Hepatocyte (in vitro differentiated cells): ENCODE results near the gene PKP3. TPM values are rescaled to one million over a fixed set of nuclear protein-coding genes. Genes with fewer than 3 reads are reported as not detected.
A peak's percentile ranks its signal among the peaks of the same experiment; 100 is the strongest.
"Not testable (repeated sequence)": the region's sequence is repeated elsewhere in the genome, so short reads cannot be mapped to it uniquely, and the experiment has no call there.

Experiments used
- DNase-seq: peaks from one replicate; pipeline ENCODE4 v3.0.0-alpha.2; 2016; ENCODE audit warnings: low spot score
- H2AFZ ChIP-seq: fragments of 200-600 bp; sonication (generic); 2 replicates; pipeline ENCODE4 v1.6.0; 2016; ENCODE audit warnings: antibody characterized with exemption, mild to moderate bottlenecking
- H3K27ac ChIP-seq: fragments of 200-600 bp; sonication (generic); 2 replicates; pipeline ENCODE4 v1.5.1; 2016; ENCODE audit warnings: mild to moderate bottlenecking
- H3K27me3 ChIP-seq: fragments of 200-600 bp; sonication (generic); 2 replicates; pipeline ENCODE4 v1.6.1; 2016
- H3K36me3 ChIP-seq: fragments of 200-600 bp; sonication (generic); replicated peaks from 2 replicates; pipeline ENCODE4 v1.5.1; 2016; ENCODE audit warnings: low read depth; ENCODE audit not compliant: insufficient read depth
- H3K4me1 ChIP-seq: fragments of 200-600 bp; sonication (generic); 2 replicates; pipeline ENCODE4 v1.5.1; 2016; ENCODE audit warnings: mild to moderate bottlenecking, moderate library complexity; ENCODE audit not compliant: insufficient read depth
- H3K4me2 ChIP-seq: fragments of 200-600 bp; sonication (generic); 2 replicates; pipeline ENCODE4 v1.6.0; 2016
- H3K4me3 ChIP-seq: fragments of 200-600 bp; sonication (generic); 2 replicates; pipeline ENCODE4 v1.5.1; 2016; ENCODE audit warnings: mild to moderate bottlenecking
- H3K79me2 ChIP-seq: fragments of 200-600 bp; sonication (generic); 2 replicates; pipeline ENCODE4 v1.6.0; 2017; ENCODE audit warnings: mild to moderate bottlenecking
- H3K9me2 ChIP-seq: fragments of 200-600 bp; sonication (generic); replicated peaks from 2 replicates; pipeline ENCODE4 v1.6.0; 2017; ENCODE audit warnings: mild to moderate bottlenecking; ENCODE audit not compliant: insufficient read depth
- H3K9me3 ChIP-seq: fragments of 200-600 bp; sonication (generic); 2 replicates; pipeline ENCODE4 v1.5.1; 2016; ENCODE audit warnings: low read depth, mild to moderate bottlenecking
- H4K20me1 ChIP-seq: fragments of 200-600 bp; sonication (generic); 2 replicates; pipeline ENCODE4 v1.6.0; 2016; ENCODE audit warnings: mild to moderate bottlenecking; ENCODE audit not compliant: insufficient read depth, poor library complexity, severe bottlenecking
- CTCF ChIP-seq: fragments of 200-600 bp; sonication (generic); IDR thresholded peaks from 2 replicates; pipeline ENCODE4 v1.5.1; 2016; ENCODE audit warnings: antibody characterized with exemption, mild to moderate bottlenecking; ENCODE audit not compliant: poor library complexity
- EZH2 ChIP-seq: fragments of 200-600 bp; sonication (generic); IDR thresholded peaks from 2 replicates; pipeline ENCODE4 v1.6.1; 2016; ENCODE audit warnings: antibody characterized with exemption, mild to moderate bottlenecking, borderline replicate concordance
- EZH2phosphoT487 ChIP-seq: fragments of 200-600 bp; sonication (generic); IDR thresholded peaks from one replicate; pipeline ENCODE4 v1.6.1; 2018; ENCODE audit warnings: antibody characterized with exemption, mild to moderate bottlenecking, low read depth, moderate library complexity; ENCODE audit not compliant: unreplicated experiment, severe bottlenecking
- WGBS: methylation state at CpG from one replicate; pipeline ENCODE4 v1.1.6; 2016; ENCODE audit warnings: low lambda C conversion rate; ENCODE audit errors: missing lambda C conversion rate; 5-methylcytosine and 5-hydroxymethylcytosine counted together
- polyA plus RNA-seq: library from polyadenylated mRNA; unstranded; fragments of >200 nt; fragmentation: Nextera tagmentation; extraction: Ambion mirVana; gene quantifications from 2 replicates; pipeline ENCODE4 v1.2.1, GENCODE V29; 2016
- total RNA-seq: library from RNA; depleted of rRNA; stranded (reverse); fragments of >200 nt; gene quantifications from 2 replicates; pipeline ENCODE4 v1.2.3, GENCODE V29; 2014

PKP3 gene, protein sequence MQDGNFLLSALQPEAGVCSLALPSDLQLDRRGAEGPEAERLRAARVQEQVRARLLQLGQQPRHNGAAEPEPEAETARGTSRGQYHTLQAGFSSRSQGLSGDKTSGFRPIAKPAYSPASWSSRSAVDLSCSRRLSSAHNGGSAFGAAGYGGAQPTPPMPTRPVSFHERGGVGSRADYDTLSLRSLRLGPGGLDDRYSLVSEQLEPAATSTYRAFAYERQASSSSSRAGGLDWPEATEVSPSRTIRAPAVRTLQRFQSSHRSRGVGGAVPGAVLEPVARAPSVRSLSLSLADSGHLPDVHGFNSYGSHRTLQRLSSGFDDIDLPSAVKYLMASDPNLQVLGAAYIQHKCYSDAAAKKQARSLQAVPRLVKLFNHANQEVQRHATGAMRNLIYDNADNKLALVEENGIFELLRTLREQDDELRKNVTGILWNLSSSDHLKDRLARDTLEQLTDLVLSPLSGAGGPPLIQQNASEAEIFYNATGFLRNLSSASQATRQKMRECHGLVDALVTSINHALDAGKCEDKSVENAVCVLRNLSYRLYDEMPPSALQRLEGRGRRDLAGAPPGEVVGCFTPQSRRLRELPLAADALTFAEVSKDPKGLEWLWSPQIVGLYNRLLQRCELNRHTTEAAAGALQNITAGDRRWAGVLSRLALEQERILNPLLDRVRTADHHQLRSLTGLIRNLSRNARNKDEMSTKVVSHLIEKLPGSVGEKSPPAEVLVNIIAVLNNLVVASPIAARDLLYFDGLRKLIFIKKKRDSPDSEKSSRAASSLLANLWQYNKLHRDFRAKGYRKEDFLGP
- total RNA-seq = 55.6 and 62.1 TPM in 2 replicates
- 89.5 and 91.3 TPM in 2 replicates for polyA plus RNA-seq

- TF ChIP-seq CTCF = no peak
- TF ChIP-seq EZH2 = no peak
- no peak for TF ChIP-seq EZH2phosphoT487
- Histone ChIP-seq H3K9me3 (no peaks in the 10 kb centered on the region), H4K20me1 (peaks cover 11% of the 10 kb centered on the region), H2AFZ (peak within 1 kb of the TSS; percentile 55), H3K27ac (peak within 1 kb of the TSS; percentile 99), H3K4me2 (peak within 1 kb of the TSS; percentile 85), H3K36me3 (no peaks in the 10 kb centered on the region), H3K79me2 (peaks cover 17% of the 10 kb centered on the region), H3K9me2 (no peaks in the 10 kb centered on the region), H3K27me3 (no peaks in the 10 kb centered on the region), H3K4me3 (peak within 1 kb of the TSS; percentile 64), H3K4me1 (peaks cover 15% of the 10 kb centered on the region)
- WGBS = 32% methylated on average over 49 of the region's 57 CpGs
- DNase-seq = peak; percentile 94
These were observed at the start of gene PKP3 for GRCh38 chr11:394034-394857. TSS of gene PKP3 (plus strand) at chr11:394209. CDS start at chr11:394293, 84 bp downstream.

DNA sequence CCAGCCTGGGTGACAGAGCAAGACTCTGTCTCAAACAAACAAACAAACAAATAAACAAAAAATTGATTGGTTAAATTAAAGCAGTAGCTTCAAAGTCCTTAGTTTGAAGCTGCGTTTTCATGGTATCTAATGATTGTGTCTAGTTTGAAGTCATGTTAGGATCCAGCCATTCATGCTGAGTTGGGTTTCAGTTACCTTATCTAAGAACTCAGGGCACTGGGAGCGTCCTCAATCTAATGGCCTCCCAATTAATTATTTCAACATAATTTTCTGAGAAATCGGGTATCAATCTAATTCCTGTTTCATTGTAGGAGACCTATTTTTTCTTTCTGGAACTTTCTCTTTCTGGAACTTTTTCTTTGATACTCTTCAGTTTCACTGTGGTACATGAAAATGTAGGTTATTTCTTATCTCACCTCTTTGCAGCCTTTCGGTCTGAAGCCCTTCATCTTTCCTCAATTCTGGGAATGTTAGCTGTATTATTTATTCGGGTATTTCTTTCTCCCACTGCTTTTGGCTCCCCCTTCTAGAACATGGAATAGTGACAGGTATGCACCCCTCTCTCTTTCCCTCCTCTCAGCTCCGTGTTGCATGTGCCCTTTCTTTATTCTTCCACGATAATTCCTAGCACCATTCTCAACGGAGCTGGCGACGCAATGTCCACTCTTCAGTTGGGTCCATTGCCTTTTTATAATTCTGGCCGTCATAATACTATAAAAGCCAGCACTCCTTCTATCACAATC, 49.0 kb upstream of the PKP3 start:
- H2AFZ ChIP-seq = no peak overlapping the region
- TF ChIP-seq EZH2 (no peak), CTCF (no peak), EZH2phosphoT487 (no peak)
- no peak overlapping the region for H3K4me3 ChIP-seq
- no peak for DNase-seq
- H4K20me1 ChIP-seq = no peaks in the 10 kb centered on the region
- no peak overlapping the region for H3K27ac ChIP-seq
- H3K27me3 ChIP-seq = no peaks in the 10 kb centered on the region
- H3K79me2 ChIP-seq = no peaks in the 10 kb centered on the region
- H3K4me2 ChIP-seq = no peak overlapping the region
- H3K36me3 ChIP-seq = no peaks in the 10 kb centered on the region
- H3K9me2 ChIP-seq = no peaks in the 10 kb centered on the region
- 93% methylated on average over 11 of the region's 11 CpGs for WGBS
- H3K4me1 ChIP-seq = no peaks in the 10 kb centered on the region
- H3K9me3 ChIP-seq = no peaks in the 10 kb centered on the region

DNA sequence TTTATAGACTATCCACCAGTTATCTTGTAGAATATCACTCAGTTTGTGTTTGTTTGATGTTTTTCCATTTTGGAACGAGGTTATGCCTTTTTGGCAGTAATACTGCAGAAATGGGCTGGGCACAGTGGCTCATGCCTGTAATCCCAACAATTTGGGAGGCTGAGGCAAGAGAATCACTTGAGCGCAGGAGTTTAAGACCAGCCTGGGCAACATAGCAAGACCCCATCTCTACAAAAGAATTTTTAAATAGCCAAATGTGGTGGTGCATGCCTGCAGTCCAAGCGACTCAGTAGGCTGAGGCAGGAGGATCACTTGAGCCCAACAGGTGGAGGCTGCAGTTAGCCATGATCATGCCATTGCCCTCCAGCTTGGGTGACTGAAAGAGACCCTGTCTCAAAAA, 47.5 kb upstream of the PKP3 start:
- no peak for DNase-seq
- WGBS = 91% methylated on average over 3 of the region's 3 CpGs
- no peaks in the 10 kb centered on the region for H3K79me2 ChIP-seq
- H3K27me3 ChIP-seq = no peaks in the 10 kb centered on the region
- H3K9me2 ChIP-seq = no peaks in the 10 kb centered on the region
- no peak overlapping the region for H3K4me3 ChIP-seq
- no peaks in the 10 kb centered on the region for H3K36me3 ChIP-seq
- H3K4me1 ChIP-seq = peaks cover 14% of the 10 kb centered on the region
- no peak overlapping the region for H3K4me2 ChIP-seq
- H3K27ac ChIP-seq = no peak overlapping the region
- no peaks in the 10 kb centered on the region for H4K20me1 ChIP-seq
- no peak overlapping the region for H2AFZ ChIP-seq
- no peak for TF ChIP-seq EZH2
- TF ChIP-seq EZH2phosphoT487 = no peak
- TF ChIP-seq CTCF = no peak
- no peaks in the 10 kb centered on the region for H3K9me3 ChIP-seq

- not testable (repeated sequence) for H3K79me2 ChIP-seq, H3K9me2 ChIP-seq, H3K36me3 ChIP-seq, H3K4me3 ChIP-seq, H3K9me3 ChIP-seq, H3K27me3 ChIP-seq, DNase-seq, H3K4me2 ChIP-seq, H4K20me1 ChIP-seq, H2AFZ ChIP-seq, H3K27ac ChIP-seq
- peaks cover 34% of the 10 kb centered on the region for H3K4me1 ChIP-seq
- WGBS = 90% methylated on average over 6 of the region's 8 CpGs
These were observed 44.6 kb upstream of the PKP3 start for GRCh38 chr11:349270-349954.
